C4-2B (cell line): ENCODE results near the gene ELMO2.

Experiments used
- CTCF ChIP-seq: fragments of 450-650 bp; conservative IDR thresholded peaks from 2 replicates; pipeline ENCODE4 v1.5.1; 2017; ENCODE audit warnings: mild to moderate bottlenecking
- ZFX ChIP-seq: fragments of 450-650 bp; IDR thresholded peaks from 2 replicates; pipeline ENCODE4 v1.6.1; 2017

- TF ChIP-seq CTCF (no peak), ZFX (no peak)
Observed at GRCh38 chr20:46331611-46332361, 74.6 kb downstream of the ELMO2 start.
